ENCODE measurements around the gene LAMB2.
A peak's percentile ranks its signal among the peaks of the same experiment; 100 is the strongest.

Gene LAMB2

GRCh38 chr3:49132437-49133225, at the start of gene LAMB2:
Gene LAMB2 (minus strand): TSS chr3:49133050. CDS start chr3:49132867, 183 bp downstream.
- peak; percentile 80 for DNase-seq (ENCODE audit: low spot score)

GRCh38 chr3:49181351-49181750, 48.5 kb upstream of the LAMB2 start:
- no peak for DNase-seq (ENCODE audit: low spot score)

GRCh38 chr3:49180116-49180515, 47.3 kb upstream of the LAMB2 start:
- DNase-seq (ENCODE audit: low spot score), result no peak

GRCh38 chr3:49177073-49177472, 44.2 kb upstream of the LAMB2 start:
- DNase-seq (ENCODE audit: low spot score), result no peak

- no peak for DNase-seq (ENCODE audit: low spot score)
Measured at GRCh38 chr3:49175530-49175929, 42.7 kb upstream of the LAMB2 start.

- no peak for DNase-seq (ENCODE audit: low spot score)
Measured at GRCh38 chr3:49174397-49174985, 41.6 kb upstream of the LAMB2 start.

GRCh38 chr3:49173792-49174170, 40.9 kb upstream of the LAMB2 start:
- DNase-seq (ENCODE audit: low spot score), result no peak

GRCh38 chr3:49173116-49173791, 40.4 kb upstream of the LAMB2 start:
- DNase-seq (ENCODE audit: low spot score), result no peak

- no peak for DNase-seq (ENCODE audit: low spot score)
Measured at GRCh38 chr3:49172551-49173041, 39.7 kb upstream of the LAMB2 start.

- no peak for DNase-seq (ENCODE audit: low spot score)
Measured at GRCh38 chr3:49171775-49172500, 39.1 kb upstream of the LAMB2 start.

GRCh38 chr3:49171119-49171774, 38.4 kb upstream of the LAMB2 start, which contains the start of gene KLHDC8B:
Gene KLHDC8B (plus strand): TSS chr3:49171598. CDS start chr3:49172770, 1,172 bp downstream.
- peak; percentile 66 for DNase-seq (ENCODE audit: low spot score)

GRCh38 chr3:49170744-49171118, 37.9 kb upstream of the LAMB2 start:
- DNase-seq (ENCODE audit: low spot score), result no peak

- no peak for DNase-seq (ENCODE audit: low spot score)
Measured at GRCh38 chr3:49166752-49167556, 34.1 kb upstream of the LAMB2 start.

GRCh38 chr3:49165771-49166751, 33.2 kb upstream of the LAMB2 start, which contains the start of gene CCDC71:
Gene CCDC71 (minus strand): TSS chr3:49166331. CDS start chr3:49164208, 2,123 bp downstream.
- DNase-seq (ENCODE audit: low spot score), result peak; percentile 63

- no peak for DNase-seq (ENCODE audit: low spot score)
Measured at GRCh38 chr3:49164983-49165720, 32.3 kb upstream of the LAMB2 start.

- DNase-seq (ENCODE audit: low spot score), result no peak
Measured at GRCh38 chr3:49163609-49164008, 30.8 kb upstream of the LAMB2 start.

GRCh38 chr3:49162751-49163419, 30.0 kb upstream of the LAMB2 start:
- no peak for DNase-seq (ENCODE audit: low spot score)
